NOMO-1 treated with dmso at 0.1 percent for 144 hours (cell line): Measurements from ENCODE around the gene PRRX2.

ENCODE experiments used
- DNase-seq: peaks from one replicate; lab custom pipeline; 2025; ENCODE audit not compliant: unreplicated experiment; lab: John Stamatoyannopoulos, UW

The PRRX2 gene

GRCh38 chr9:129703667-129704355, 38.4 kb downstream of the PRRX2 start:
- DNase-seq: no peak

- no peak for DNase-seq
These were observed 39.4 kb downstream of the PRRX2 start for GRCh38 chr9:129704807-129705206.

GRCh38 chr9:129708793-129709192, 43.3 kb downstream of the PRRX2 start:
- DNase-seq: no peak

- DNase-seq: no peak
These were observed 44.2 kb downstream of the PRRX2 start for GRCh38 chr9:129709438-129710168.

- no peak for DNase-seq
These were observed 44.7 kb downstream of the PRRX2 start for GRCh38 chr9:129710169-129710453.

GRCh38 chr9:129712634-129713401, 47.4 kb downstream of the PRRX2 start:
- DNase-seq: no peak

GRCh38 chr9:129713402-129713679, 47.9 kb downstream of the PRRX2 start:
- no peak for DNase-seq

- DNase-seq: no peak
These were observed 49.1 kb downstream of the PRRX2 start for GRCh38 chr9:129714511-129715061.

GRCh38 chr9:129716091-129716490, 50.6 kb downstream of the PRRX2 start:
- DNase-seq: no peak

GRCh38 chr9:129717991-129718390, 52.5 kb downstream of the PRRX2 start:
- no peak for DNase-seq

- DNase-seq: no peak
These were observed 53.2 kb downstream of the PRRX2 start for GRCh38 chr9:129718647-129719046.

- DNase-seq: no peak
These were observed 53.7 kb downstream of the PRRX2 start for GRCh38 chr9:129719135-129719534.

GRCh38 chr9:129720181-129720864, 54.9 kb downstream of the PRRX2 start:
- no peak for DNase-seq

GRCh38 chr9:129720865-129721545, 55.6 kb downstream of the PRRX2 start:
- no peak for DNase-seq

GRCh38 chr9:129722913-129723312, 57.5 kb downstream of the PRRX2 start:
- no peak for DNase-seq

- no peak for DNase-seq
These were observed 59.2 kb downstream of the PRRX2 start for GRCh38 chr9:129724456-129725190.

- DNase-seq: no peak
These were observed 60.4 kb downstream of the PRRX2 start for GRCh38 chr9:129725795-129726251.

- DNase-seq: peak; percentile 56
These were observed 61.1 kb downstream of the PRRX2 start for GRCh38 chr9:129726322-129727160.

GRCh38 chr9:129728744-129729143, 63.3 kb downstream of the PRRX2 start:
- DNase-seq: no peak
